Measurements from ENCODE around the gene BBOX1. TPM values are rescaled to one million over a fixed set of nuclear protein-coding genes. Genes with fewer than 3 reads are reported as not detected.

BBOX1 gene
- total RNA-seq, 4 donors from 2014 or later: 28.6 to 51.0 (median 44.7) TPM

DNA sequence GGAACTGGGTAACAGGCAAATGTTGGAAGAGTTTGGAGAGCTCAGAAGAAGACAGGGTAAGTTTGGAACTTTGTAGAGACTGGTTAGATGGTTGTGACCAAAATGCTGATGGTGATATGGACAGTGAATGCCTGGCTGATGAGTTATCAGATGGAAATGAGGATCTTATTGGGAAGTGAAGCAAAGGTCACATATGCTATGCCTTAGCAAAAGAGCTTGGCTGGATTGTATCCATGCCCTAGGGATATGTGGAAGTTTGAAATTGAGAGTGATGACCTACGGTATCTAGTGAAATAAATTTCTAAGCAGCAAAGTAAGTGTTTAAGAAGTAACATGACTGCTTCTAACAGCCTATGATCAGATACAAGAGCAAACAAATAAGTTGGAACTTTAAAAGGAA, 17.8 kb downstream of the BBOX1 start:
- WGBS: 73% methylated on average over 1 of the region's 1 CpG
- TF ChIP-seq POLR2AphosphoS5 (IDR thresholded peaks at IDR 0.05): no peak
- TF ChIP-seq, protein P1, sequence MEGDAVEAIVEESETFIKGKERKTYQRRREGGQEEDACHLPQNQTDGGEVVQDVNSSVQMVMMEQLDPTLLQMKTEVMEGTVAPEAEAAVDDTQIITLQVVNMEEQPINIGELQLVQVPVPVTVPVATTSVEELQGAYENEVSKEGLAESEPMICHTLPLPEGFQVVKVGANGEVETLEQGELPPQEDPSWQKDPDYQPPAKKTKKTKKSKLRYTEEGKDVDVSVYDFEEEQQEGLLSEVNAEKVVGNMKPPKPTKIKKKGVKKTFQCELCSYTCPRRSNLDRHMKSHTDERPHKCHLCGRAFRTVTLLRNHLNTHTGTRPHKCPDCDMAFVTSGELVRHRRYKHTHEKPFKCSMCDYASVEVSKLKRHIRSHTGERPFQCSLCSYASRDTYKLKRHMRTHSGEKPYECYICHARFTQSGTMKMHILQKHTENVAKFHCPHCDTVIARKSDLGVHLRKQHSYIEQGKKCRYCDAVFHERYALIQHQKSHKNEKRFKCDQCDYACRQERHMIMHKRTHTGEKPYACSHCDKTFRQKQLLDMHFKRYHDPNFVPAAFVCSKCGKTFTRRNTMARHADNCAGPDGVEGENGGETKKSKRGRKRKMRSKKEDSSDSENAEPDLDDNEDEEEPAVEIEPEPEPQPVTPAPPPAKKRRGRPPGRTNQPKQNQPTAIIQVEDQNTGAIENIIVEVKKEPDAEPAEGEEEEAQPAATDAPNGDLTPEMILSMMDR (IDR thresholded peaks at IDR 0.05): no peak
- no peak for TF ChIP-seq EP300 (IDR thresholded peaks at IDR 0.05)
- no peak for TF ChIP-seq POLR2A (IDR thresholded peaks at IDR 0.05)
- H3K27me3 ChIP-seq: no peaks in the 10 kb centered on the region
- no peak overlapping the region for H3K27ac ChIP-seq
- no peak for DNase-seq (ENCODE audit: low spot score in 2 of 2)
- no peak overlapping the region for H3K4me3 ChIP-seq
- no peaks in the 10 kb centered on the region for H3K9me3 ChIP-seq
- no peaks in the 10 kb centered on the region for H3K36me3 ChIP-seq
- no peaks in the 10 kb centered on the region for H3K4me1 ChIP-seq

DNA sequence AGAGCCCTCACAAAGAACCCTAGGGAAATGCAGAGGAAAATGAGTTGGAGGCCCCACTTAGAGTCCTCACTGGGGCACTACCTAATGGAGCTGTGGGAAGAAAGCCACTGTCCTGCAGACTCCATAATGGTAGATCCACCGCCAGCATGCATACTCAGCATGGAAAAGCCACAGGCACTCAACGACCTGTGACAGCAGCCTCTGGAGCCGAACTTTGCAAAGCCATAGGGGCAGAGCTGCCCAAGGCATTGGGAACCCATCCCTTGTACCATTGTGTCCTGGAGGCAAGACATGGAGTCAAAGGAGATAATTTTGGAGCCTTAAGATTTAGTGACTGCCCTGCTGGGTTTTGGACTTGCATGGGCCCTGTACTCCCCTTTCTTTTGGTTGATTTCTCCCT, 18.8 kb downstream of the BBOX1 start:
- Histone ChIP-seq H3K4me1 (no peaks in the 10 kb centered on the region), H3K9me3 (no peaks in the 10 kb centered on the region), H3K27me3 (no peaks in the 10 kb centered on the region), H3K27ac (no peak overlapping the region), H3K36me3 (no peaks in the 10 kb centered on the region), H3K4me3 (no peak overlapping the region)
- no peak for DNase-seq (ENCODE audit: low spot score in 2 of 2)
- 63% methylated on average over 3 of the region's 3 CpGs for WGBS
- TF ChIP-seq POLR2A (IDR thresholded peaks at IDR 0.05) (no peak), POLR2AphosphoS5 (IDR thresholded peaks at IDR 0.05) (no peak), EP300 (IDR thresholded peaks at IDR 0.05) (no peak)
- TF ChIP-seq, protein P1 (IDR thresholded peaks at IDR 0.05): no peak

DNA sequence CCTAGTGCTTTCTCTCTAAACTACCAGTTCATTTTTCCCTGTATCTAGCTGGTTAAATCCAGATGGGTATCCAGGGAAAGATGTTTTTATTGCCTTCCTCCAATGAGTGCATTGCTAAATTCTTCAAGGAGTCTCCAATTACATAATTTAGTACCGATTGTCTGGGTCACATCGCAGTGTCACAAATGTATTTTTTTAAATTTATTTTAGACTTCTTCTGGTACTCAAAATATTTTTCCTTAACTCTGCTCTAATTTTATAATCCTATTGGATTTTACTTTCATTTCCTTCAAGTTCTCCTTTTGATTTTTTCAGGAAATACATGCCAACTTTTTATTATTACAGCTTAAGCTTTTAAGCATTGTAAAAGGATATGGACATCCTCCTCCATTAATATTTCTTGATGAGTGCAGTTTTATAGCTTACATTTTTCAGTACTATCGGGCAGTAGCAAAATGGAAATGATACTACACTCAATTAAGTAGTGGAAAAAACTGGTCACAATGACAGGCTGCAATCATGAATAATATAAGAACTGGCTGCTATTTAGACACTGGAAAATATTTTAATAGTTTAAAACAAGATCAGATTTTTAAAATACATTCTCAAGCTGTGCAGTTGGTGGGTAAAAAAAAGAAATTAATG, 20.3 kb downstream of the BBOX1 start:
- no peak overlapping the region for H3K27ac ChIP-seq
- no peaks in the 10 kb centered on the region for H3K4me1 ChIP-seq
- H3K9me3 ChIP-seq: no peaks in the 10 kb centered on the region
- H3K36me3 ChIP-seq: no peaks in the 10 kb centered on the region
- no peak for DNase-seq (ENCODE audit: low spot score in 2 of 2)
- no peak overlapping the region for H3K4me3 ChIP-seq
- no peaks in the 10 kb centered on the region for H3K27me3 ChIP-seq
- WGBS: 48% methylated on average over 3 of the region's 3 CpGs
- TF ChIP-seq POLR2A (IDR thresholded peaks at IDR 0.05) (no peak), POLR2AphosphoS5 (IDR thresholded peaks at IDR 0.05) (no peak), EP300 (IDR thresholded peaks at IDR 0.05) (no peak)
- TF ChIP-seq, protein P1 (IDR thresholded peaks at IDR 0.05): no peak

DNA sequence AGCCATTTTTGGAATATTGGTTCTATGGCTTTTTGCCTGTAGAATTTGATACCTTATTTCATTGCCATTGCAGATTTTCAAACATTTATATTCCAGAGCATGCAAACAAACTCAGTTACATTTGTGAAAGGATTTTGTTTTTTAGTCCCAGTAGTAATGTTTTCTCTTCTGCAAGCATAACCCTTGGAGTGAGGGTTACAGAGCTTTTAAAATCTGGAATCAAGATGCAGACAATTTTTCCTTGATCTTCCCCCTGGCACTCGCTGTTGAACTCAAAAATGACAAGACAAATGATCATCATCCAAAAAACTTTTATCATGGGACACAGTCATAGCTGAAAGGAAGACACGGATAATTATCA, 20.8 kb downstream of the BBOX1 start:
- TF ChIP-seq POLR2A (IDR thresholded peaks at IDR 0.05) (no peak), EP300 (IDR thresholded peaks at IDR 0.05) (no peak), POLR2AphosphoS5 (IDR thresholded peaks at IDR 0.05) (no peak)
- TF ChIP-seq, protein P1 (IDR thresholded peaks at IDR 0.05): no peak
- Histone ChIP-seq H3K4me1 (no peaks in the 10 kb centered on the region), H3K36me3 (no peaks in the 10 kb centered on the region), H3K27ac (no peak overlapping the region), H3K9me3 (no peaks in the 10 kb centered on the region), H3K27me3 (no peaks in the 10 kb centered on the region), H3K4me3 (no peak overlapping the region)
- no peak for DNase-seq (ENCODE audit: low spot score in 2 of 2)
- 34% methylated on average over 2 of the region's 2 CpGs for WGBS

DNA sequence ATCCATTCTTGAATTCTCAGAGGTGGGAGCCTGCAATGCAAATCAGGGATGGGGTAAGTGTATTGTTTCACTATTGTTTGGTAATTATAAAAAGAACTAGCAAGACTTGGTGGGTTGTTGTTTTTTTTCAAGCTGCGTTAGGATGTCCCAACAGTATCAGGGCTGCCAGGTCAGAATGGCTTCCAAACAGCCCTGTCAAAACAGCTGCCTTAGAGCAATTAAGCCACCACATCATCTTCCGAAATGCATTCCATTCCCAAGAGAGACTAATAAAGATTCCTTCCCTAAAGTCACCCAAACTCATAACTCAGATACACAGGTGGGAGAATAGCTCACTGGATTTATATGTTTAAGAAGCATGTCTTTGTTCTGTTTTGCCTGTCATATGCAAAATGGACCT, 23.5 kb downstream of the BBOX1 start:
- no peaks in the 10 kb centered on the region for H3K36me3 ChIP-seq
- H3K27ac ChIP-seq: no peak overlapping the region
- DNase-seq (ENCODE audit: low spot score in 2 of 2): no peak
- H3K9me3 ChIP-seq: no peaks in the 10 kb centered on the region
- H3K4me1 ChIP-seq: no peaks in the 10 kb centered on the region
- TF ChIP-seq POLR2AphosphoS5 (IDR thresholded peaks at IDR 0.05) (no peak), EP300 (IDR thresholded peaks at IDR 0.05) (no peak)
- WGBS: 50% methylated on average over 2 of the region's 2 CpGs
- H3K4me3 ChIP-seq: no peak overlapping the region
- no peaks in the 10 kb centered on the region for H3K27me3 ChIP-seq

DNA sequence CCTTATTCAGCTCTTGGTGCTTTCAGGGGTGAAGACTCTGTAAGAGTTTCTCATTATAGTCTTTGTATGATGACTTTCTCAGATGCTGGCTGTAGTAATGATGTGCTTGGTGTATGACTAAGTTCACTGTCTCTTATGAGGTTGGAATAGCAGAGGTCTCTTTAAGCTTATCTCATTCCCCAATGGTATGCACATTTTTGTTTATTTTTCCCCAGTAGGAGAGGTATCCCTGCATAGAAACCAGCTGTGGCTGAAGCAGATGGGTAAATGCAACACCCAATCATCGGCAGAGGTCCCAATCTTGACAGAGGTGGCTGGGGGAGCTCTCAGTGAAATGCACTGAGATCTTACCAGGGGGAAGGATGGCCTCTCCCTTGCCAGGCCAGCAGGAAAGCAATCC, 34.6 kb downstream of the BBOX1 start:
- no peak overlapping the region for H3K4me3 ChIP-seq
- H3K9me3 ChIP-seq: no peaks in the 10 kb centered on the region
- no peak overlapping the region for H3K27ac ChIP-seq
- DNase-seq (ENCODE audit: low spot score in 2 of 2): no peak
- H3K4me1 ChIP-seq: no peaks in the 10 kb centered on the region
- H3K36me3 ChIP-seq: no peaks in the 10 kb centered on the region
- no peak for TF ChIP-seq EP300 (IDR thresholded peaks at IDR 0.05)
- TF ChIP-seq, protein P1 (IDR thresholded peaks at IDR 0.05): no peak
- no peak for TF ChIP-seq POLR2AphosphoS5 (IDR thresholded peaks at IDR 0.05)
- TF ChIP-seq POLR2A (IDR thresholded peaks at IDR 0.05): no peak
- 80% methylated on average over 1 of the region's 1 CpG for WGBS
- H3K27me3 ChIP-seq: no peaks in the 10 kb centered on the region

All from suprapubic skin (tissue), 4 donors.